Measurements from ENCODE around the gene FAM174C.

Gene FAM174C

GRCh38 chr19:1292419-1293151 is 17.3 kb downstream of the FAM174C start:
- H3K4me3 ChIP-seq (ENCODE audit: control insufficient read depth, low read depth, low read length) = no peak overlapping the region
- DNase-seq (ENCODE audit: low read depth) = no peak
- no peak for TF ChIP-seq CTCF (IDR thresholded peaks at IDR 0.05; ENCODE audit: control insufficient read depth, insufficient read depth, low read depth, low read length, missing control alignments)

- TF ChIP-seq CTCF (IDR thresholded peaks at IDR 0.05; ENCODE audit: control insufficient read depth, insufficient read depth, low read depth, low read length, missing control alignments) = no peak
- no peak for DNase-seq (ENCODE audit: low read depth)
- no peak overlapping the region for H3K4me3 ChIP-seq (ENCODE audit: control insufficient read depth, low read depth, low read length)
These were observed 18.7 kb downstream of the FAM174C start for GRCh38 chr19:1293782-1294604.

- no peak for DNase-seq (ENCODE audit: low read depth)
- no peak overlapping the region for H3K4me3 ChIP-seq (ENCODE audit: control insufficient read depth, low read depth, low read length)
- TF ChIP-seq CTCF (IDR thresholded peaks at IDR 0.05; ENCODE audit: control insufficient read depth, insufficient read depth, low read depth, low read length, missing control alignments) = no peak
These were observed 19.4 kb downstream of the FAM174C start for GRCh38 chr19:1294688-1295087.

GRCh38 chr19:1295169-1296012 is 20.1 kb downstream of the FAM174C start:
- no peak overlapping the region for H3K4me3 ChIP-seq (ENCODE audit: control insufficient read depth, low read depth, low read length)
- no peak for TF ChIP-seq CTCF (IDR thresholded peaks at IDR 0.05; ENCODE audit: control insufficient read depth, insufficient read depth, low read depth, low read length, missing control alignments)
- DNase-seq (ENCODE audit: low read depth) = no peak

- TF ChIP-seq CTCF (IDR thresholded peaks at IDR 0.05; ENCODE audit: control insufficient read depth, insufficient read depth, low read depth, low read length, missing control alignments) = no peak
- no peak for DNase-seq (ENCODE audit: low read depth)
- H3K4me3 ChIP-seq (ENCODE audit: control insufficient read depth, low read depth, low read length) = no peak overlapping the region
These were observed 20.7 kb downstream of the FAM174C start for GRCh38 chr19:1296078-1296477.

GRCh38 chr19:1296575-1297271 is 21.4 kb downstream of the FAM174C start:
- no peak overlapping the region for H3K4me3 ChIP-seq (ENCODE audit: control insufficient read depth, low read depth, low read length)
- no peak for TF ChIP-seq CTCF (IDR thresholded peaks at IDR 0.05; ENCODE audit: control insufficient read depth, insufficient read depth, low read depth, low read length, missing control alignments)
- DNase-seq (ENCODE audit: low read depth) = no peak
